G401.6 (cell line): ENCODE results near the gene SLC16A10.
"Not testable (repeated sequence)": the region's sequence is repeated elsewhere in the genome, so short reads cannot be mapped to it uniquely, and the experiment has no call there.

ENCODE experiments used
- FAIRE-seq: peaks from 2 replicates; lab custom pipeline; 2012; peaks lifted over from hg19 to GRCh38; lab: Jason Lieb, UNC

The SLC16A10 gene

DNA sequence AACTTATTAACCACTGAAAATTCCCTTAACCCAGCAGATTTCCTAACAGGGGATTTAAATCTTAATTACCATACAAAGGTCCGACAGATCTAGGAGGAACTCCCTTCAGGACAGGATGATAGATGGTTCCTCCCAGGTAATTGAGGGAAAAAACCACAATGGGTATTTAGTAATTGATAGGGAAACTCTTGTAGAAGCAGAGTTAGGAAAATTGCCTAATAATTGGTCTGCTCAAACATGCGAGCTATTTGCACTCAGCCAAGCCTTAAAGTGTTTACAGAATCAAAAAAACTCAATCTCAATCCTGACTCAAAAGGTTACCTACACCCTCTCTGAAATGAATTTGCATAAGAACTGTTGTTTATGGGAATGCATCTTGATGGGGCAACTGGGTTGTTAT is 45.4 kb downstream of the SLC16A10 start:
- not testable (repeated sequence) for FAIRE-seq

DNA sequence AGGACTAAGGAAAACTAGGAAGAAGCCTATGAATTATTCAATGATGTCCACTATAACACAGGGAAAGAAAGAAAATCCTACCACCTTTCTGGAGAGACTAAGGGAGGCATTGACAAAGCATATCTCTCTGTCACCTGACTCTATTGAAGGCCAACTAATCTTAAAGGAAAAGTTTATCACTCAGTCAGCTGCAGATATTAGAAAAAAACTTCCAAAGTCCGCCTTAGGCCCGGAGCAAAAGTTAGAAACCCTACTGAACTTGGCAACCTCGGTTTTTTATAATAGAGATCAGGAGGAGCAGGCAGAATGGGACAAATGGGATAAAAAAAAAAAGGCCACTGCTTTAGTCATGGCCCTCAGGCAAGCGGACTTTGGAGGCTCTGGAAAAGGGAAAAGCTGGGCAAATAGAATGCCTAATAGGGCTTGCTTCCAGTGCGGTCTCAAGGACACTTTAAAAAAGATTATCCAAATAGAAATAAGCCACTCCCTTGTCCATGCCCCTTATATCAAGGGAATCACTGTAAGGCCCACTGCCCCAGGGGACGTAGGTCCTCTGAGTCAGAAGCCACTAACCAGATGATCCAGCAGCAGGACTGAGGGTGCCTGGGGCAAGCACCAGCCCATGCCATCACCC is 47.0 kb downstream of the SLC16A10 start:
- not testable (repeated sequence) for FAIRE-seq

- not testable (repeated sequence) for FAIRE-seq
Measured at GRCh38 chr6:111137489-111138093, 50.3 kb downstream of the SLC16A10 start.

- no peak for FAIRE-seq
Measured at GRCh38 chr6:111147440-111147839, 60.1 kb downstream of the SLC16A10 start.

DNA sequence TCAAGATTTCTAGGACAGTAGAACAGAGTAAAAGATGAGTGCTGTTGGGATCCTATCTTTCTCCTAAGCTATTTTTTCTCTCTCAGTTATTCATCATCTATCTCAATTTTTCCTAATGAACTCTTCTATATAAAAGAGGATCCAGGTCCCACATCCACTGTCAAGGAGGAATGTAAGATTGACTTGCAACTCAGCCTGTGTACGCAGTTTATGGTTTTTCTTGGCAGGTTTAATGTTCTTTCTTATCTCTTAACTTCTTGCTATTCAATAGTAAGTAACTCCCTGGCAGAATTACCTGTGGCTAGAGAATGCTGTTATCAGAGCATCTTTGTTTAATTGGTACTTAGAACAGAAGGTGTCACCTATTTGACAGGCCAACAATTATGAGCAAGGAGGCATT is 60.8 kb downstream of the SLC16A10 start:
- FAIRE-seq = no peak

DNA sequence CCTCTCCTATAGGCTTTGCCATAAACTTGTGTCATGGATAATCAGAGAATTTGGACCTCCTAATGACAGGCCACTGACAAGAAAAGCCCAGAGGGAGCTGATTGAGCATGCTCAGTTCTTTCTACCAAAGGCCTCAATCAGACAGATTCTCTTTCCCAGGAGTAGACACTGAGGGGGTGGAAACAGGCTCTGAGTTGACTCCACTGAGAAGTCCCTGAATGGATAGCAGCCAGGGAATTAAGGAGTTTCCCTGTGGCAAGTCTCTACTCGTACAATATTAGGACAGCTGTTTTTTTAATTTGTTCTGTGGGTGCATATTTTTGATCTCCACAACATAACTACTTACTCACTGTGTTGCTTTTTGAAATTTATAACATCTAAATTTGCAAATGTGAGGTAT is 63.3 kb downstream of the SLC16A10 start:
- FAIRE-seq = no peak

DNA sequence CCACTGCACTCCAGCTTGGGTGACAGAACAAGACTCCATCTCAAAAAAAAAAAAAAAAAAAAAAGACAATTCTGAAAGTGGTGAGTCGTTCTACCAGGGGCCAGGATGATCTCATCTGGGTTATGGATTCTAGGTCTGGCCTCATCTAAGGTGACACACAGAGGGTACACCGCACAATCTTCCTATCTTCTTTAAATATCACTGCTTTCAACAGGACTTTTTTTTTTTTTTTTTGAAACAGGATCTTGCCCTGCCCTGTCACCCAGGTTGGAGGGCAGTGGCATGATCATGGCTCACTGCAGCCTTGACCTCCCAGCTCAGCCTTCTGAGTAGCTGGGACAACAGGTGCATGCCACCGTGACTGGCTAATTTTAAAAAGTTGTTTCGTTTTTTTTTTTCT is 67.7 kb downstream of the SLC16A10 start:
- FAIRE-seq = no peak

DNA sequence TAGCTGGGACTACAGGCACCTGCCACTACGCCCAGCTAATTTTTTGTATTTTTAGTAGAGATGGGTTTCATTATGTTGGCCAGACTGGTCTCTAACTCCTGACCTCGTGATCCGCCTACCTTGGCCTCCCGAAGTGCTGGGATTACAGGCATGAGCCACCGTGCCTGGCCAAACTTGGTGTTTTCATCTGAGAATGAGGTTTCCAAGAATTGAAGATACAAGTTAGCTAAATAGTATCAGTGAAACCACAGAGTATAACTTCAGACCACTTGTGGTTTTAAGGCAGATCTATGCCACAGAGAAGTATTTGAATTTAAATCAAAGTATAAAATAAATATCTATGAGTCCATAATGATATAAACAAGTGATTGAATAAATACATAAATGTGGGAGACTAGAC is 70.1 kb downstream of the SLC16A10 start:
- FAIRE-seq = no peak

DNA sequence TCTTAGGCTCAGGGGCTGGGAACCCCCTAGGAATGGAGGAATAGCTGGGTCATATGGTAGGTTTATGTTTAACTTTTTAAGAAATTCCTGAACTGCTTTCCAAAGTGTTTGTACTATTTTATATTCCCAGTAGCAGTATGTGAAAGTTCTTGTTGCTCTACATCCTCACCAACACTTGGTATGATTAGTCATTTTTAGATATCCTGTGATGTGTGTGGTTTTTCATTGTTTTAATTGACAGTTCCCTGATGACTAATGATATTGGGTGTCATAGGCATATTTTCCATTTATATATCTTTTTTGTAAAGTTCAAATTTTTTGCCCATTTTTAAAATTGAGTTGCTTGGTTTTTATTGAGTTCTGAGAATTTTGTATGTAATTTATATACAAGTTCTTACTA is 72.3 kb downstream of the SLC16A10 start:
- no peak for FAIRE-seq

GRCh38 chr6:111161650-111162049 is 74.3 kb downstream of the SLC16A10 start:
- no peak for FAIRE-seq

DNA sequence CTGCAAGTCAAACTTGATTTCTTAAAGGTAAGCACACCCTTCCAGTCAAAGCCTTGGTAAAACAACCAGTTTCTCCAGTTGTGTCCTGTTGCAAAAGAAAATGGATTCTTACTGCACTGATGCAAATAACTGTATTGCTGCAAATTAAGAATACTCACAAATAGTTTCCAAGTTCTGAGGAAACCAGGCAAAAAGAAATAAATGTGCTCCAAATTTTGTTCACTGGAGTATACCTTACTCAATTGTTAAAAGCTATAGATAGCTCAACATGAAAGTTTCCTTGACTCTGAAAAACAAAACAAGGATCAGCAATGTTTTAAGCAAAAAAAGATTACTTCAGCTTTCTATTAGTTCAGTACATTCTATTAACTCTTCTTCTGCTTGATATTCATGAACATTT is 75.2 kb downstream of the SLC16A10 start:
- no peak for FAIRE-seq

- no peak for FAIRE-seq
Measured at GRCh38 chr6:111171577-111172400, 84.5 kb downstream of the SLC16A10 start.

- no peak for FAIRE-seq
Measured at GRCh38 chr6:111172563-111172962, 85.3 kb downstream of the SLC16A10 start.

DNA sequence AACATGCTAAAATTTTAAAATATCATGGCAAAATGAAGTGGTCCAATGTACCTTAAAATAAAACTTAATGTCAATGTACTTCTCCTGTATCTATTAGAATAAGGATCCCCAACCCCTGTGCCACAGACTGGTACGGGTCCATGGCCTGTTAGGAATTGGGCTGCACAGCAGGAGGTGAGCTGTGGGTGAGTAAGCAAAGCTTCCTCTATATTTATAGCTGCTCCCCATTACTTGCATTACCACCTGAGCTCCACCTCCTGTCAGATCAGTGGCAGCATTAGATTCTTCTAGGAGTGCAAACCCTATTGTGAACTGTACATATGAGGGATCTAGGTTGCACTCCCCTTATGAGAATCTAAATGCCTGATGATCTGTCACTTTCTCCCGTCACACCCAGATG is 86.0 kb downstream of the SLC16A10 start:
- FAIRE-seq = no peak

GRCh38 chr6:111173946-111174345 is 86.6 kb downstream of the SLC16A10 start:
- no peak for FAIRE-seq

- no peak for FAIRE-seq
Measured at GRCh38 chr6:111175109-111175508, 87.8 kb downstream of the SLC16A10 start.

DNA sequence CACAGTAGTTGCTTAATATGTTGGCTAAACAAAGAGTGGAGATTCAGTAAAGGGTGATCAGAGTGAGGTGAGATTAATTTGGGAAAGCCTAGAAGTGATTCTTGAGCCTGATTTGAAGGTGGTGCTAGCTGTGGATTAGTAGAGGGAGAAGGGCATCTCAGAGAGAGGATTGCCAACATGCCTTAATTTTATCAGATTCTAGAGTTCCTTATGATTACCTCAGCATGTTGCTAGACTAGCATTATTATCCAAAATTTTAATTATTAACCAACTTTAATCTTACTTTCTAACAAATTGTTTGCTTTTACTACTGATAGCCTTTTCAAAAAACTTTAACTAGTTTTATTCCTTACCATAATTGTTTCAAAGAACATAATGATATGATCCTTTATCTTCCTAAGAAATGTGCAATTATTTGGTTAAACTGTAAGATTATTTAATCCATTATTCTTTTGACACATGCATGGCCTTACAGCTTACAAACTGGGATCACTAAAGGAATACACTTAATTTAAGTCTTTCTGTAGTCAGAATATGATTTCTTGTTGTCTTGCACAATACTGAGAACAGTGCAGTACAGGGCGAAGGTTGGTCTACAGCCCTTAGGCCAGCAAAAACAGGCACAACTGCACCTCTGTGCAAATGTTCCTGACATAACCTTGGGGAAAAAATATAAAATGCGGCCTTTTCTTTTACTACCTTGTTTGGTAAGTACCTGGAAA is 88.9 kb downstream of the SLC16A10 start:
- peak; percentile 28 for FAIRE-seq

DNA sequence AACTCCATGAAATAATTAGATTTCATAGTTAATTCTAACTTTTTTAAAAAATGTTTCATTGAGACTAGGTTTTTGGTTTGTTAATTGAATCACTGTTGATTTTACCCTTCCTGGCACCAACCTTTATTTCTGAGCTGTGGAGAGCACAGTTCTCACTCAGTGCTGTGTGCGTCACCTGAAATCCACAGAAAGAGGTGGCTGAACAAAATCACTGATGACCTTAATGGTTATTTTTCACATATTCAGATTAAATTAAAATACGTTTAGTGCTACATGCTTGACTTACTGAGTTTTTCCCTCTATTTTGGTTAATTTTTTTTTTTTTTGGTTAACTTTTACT is 89.4 kb downstream of the SLC16A10 start:
- FAIRE-seq = no peak

GRCh38 chr6:111177131-111177530 is 89.8 kb downstream of the SLC16A10 start:
- no peak for FAIRE-seq

DNA sequence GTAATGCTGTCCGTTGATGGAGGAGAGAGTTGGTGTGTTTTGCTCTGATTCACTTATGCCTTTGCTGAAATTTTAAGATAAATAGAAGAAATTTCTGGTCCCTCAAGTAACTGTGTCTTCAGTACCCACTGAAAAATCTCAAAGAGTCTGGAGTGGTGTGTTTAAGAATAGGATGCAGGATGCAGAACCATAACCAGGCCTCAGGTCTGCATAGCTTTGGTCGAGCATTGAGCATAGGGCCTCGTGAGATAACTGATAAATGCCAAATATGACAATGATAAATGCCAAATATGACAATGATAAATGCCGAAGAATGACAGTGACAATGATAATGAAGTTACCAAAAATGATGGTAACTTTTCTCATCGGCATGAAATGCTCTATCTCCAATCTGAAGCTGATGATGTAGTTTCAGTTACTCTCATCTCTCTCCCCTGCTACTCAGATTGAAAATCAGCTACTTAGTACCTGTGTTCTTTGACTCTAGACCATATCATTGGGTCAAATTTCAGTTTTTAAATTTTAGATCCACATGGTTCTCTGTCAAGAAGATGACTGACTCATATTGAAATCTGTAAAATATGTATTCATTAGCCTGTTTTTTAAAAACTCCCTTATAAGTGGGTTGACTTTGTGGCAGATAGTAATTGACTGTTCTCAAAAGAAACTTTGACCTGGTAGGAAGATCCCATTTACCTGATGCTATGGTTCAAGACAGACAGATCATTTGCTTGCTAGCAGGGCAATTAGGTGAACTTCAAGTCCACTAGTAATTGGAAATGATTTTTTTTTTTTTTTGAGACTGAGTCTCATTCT is 96.6 kb downstream of the SLC16A10 start:
- no peak for FAIRE-seq

DNA sequence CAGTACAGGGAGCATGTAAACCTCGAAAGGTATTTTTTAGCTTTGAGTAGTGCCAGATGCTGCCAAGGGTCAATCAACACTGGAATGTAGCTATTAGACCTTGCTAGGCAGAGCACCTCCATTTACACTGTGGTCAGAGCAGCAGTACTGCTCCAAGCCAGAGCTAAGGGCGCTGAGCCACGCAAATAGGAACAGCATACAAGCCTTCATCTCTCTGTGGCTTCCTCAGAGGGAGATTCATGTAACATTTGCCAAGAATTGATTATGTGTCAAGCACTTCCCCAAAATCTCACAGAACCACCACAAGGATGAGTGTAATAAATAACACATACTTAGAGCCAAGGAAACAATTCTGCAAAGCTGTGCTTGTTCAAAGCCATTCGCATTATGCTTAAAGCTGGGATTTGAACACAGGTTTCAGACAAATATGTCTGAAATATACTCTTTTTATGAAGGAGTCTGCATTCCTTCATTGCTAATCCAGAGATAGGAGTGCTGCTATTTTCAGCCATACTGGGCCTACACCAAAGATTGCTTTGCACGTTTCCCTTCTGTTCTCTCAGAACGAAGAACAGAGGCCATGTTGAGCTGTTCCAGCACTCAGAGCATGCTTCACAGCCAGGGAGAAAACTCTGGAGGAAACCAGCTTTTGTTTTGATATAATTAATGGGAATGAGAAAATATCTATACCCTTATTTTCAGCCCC is 97.7 kb downstream of the SLC16A10 start:
- no peak for FAIRE-seq
